ENCODE results near the gene ARAF. TPM values are rescaled to one million over a fixed set of nuclear protein-coding genes. Genes with fewer than 3 reads are reported as not detected.
A peak's percentile ranks its signal among the peaks of the same experiment; 100 is the strongest.

ARAF gene
- total and polyA plus RNA-seq, 2 of the 13 experiments (the other 11 are each of a cell fraction or from before 2014, with no cell fraction given), result 18.0 to 33.1 TPM

DNA sequence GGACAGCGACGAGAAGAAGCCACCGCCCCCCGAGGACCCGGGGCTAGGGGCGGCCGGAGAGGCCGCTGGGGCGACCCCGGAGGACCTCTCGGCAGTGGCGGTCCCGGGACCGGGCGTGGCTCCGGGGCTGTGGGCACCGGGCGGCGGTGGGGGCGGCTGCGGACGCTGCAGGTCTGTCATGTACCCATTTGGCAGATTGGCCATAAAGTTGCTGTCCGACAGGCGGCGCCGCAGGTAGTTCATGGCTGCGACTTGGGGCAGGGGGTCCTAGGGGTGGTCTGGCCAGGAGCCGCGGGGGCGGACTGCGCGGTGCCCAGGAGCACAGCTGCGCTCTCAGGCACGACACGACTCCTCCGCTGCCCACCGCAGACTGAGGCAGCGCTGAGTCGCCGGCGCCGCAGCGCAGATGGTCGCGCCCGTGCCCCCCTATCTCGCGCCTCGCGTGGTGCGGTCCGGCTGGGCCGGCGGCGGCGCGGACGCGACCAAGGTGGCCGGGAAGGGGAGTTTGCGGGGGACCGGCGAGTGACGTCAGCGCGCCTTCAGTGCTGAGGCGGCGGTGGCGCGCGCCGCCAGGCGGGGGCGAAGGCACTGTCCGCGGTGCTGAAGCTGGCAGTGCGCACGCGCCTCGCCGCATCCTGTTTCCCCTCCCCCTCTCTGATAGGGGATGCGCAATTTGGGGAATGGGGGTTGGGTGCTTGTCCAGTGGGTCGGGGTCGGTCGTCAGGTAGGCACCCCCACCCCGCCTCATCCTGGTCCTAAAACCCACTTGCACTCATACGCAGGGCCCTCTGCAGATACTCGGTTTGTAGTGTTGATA lies 58.7 kb downstream of the ARAF start, which contains the start of gene SYN1 (continued):
- TF ChIP-seq, protein P1, sequence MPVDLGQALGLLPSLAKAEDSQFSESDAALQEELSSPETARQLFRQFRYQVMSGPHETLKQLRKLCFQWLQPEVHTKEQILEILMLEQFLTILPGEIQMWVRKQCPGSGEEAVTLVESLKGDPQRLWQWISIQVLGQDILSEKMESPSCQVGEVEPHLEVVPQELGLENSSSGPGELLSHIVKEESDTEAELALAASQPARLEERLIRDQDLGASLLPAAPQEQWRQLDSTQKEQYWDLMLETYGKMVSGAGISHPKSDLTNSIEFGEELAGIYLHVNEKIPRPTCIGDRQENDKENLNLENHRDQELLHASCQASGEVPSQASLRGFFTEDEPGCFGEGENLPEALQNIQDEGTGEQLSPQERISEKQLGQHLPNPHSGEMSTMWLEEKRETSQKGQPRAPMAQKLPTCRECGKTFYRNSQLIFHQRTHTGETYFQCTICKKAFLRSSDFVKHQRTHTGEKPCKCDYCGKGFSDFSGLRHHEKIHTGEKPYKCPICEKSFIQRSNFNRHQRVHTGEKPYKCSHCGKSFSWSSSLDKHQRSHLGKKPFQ (CRISPR knock-in tag; IDR thresholded peaks at IDR 0.05; ENCODE audit: insufficient replicate concordance), result no peak
- TF ChIP-seq ZNF3 (CRISPR knock-in tag; IDR thresholded peaks at IDR 0.05), result no peak
- no peak for TF ChIP-seq ZNF296 (CRISPR knock-in tag; conservative IDR thresholded peaks at IDR 0.05)
- peak; percentile 46; the same call in 1 of the 2 replicates for TF ChIP-seq CCDC6 (CRISPR knock-in tag; IDR thresholded peaks at IDR 0.05)
- TF ChIP-seq ZNF605 (CRISPR knock-in tag; IDR thresholded peaks at IDR 0.05), result no peak
- TF ChIP-seq, protein P2, sequence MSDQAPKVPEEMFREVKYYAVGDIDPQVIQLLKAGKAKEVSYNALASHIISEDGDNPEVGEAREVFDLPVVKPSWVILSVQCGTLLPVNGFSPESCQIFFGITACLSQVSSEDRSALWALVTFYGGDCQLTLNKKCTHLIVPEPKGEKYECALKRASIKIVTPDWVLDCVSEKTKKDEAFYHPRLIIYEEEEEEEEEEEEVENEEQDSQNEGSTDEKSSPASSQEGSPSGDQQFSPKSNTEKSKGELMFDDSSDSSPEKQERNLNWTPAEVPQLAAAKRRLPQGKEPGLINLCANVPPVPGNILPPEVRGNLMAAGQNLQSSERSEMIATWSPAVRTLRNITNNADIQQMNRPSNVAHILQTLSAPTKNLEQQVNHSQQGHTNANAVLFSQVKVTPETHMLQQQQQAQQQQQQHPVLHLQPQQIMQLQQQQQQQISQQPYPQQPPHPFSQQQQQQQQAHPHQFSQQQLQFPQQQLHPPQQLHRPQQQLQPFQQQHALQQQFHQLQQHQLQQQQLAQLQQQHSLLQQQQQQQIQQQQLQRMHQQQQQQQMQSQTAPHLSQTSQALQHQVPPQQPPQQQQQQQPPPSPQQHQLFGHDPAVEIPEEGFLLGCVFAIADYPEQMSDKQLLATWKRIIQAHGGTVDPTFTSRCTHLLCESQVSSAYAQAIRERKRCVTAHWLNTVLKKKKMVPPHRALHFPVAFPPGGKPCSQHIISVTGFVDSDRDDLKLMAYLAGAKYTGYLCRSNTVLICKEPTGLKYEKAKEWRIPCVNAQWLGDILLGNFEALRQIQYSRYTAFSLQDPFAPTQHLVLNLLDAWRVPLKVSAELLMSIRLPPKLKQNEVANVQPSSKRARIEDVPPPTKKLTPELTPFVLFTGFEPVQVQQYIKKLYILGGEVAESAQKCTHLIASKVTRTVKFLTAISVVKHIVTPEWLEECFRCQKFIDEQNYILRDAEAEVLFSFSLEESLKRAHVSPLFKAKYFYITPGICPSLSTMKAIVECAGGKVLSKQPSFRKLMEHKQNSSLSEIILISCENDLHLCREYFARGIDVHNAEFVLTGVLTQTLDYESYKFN (CRISPR knock-in tag; conservative IDR thresholded peaks at IDR 0.05), result no peak
- TF ChIP-seq, protein P3, sequence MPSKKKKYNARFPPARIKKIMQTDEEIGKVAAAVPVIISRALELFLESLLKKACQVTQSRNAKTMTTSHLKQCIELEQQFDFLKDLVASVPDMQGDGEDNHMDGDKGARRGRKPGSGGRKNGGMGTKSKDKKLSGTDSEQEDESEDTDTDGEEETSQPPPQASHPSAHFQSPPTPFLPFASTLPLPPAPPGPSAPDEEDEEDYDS (CRISPR knock-in tag; IDR thresholded peaks at IDR 0.05), result no peak
- peak; percentile 75 for TF ChIP-seq HOXD1 (CRISPR knock-in tag; IDR thresholded peaks at IDR 0.05)
- TF ChIP-seq, protein P4, sequence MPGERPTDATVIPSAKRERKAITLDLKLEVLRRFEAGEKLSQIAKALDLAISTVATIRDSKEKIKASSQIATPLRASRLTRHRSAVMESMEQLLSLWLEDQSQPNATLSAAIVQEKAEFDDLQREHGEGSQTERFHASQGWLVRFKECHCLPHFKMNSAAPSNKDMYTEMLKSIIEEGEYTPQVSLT (CRISPR knock-in tag; IDR thresholded peaks at IDR 0.05; ENCODE audit: borderline replicate concordance, low read depth), result no peak
- TF ChIP-seq GATAD2A (CRISPR knock-in tag; IDR thresholded peaks at IDR 0.05), result no peak
- TF ChIP-seq, protein P5, sequence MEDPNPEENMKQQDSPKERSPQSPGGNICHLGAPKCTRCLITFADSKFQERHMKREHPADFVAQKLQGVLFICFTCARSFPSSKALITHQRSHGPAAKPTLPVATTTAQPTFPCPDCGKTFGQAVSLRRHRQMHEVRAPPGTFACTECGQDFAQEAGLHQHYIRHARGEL (CRISPR knock-in tag; IDR thresholded peaks at IDR 0.05), result no peak
- no peak for TF ChIP-seq CHD4 (IDR thresholded peaks at IDR 0.05; ENCODE audit: borderline replicate concordance, low read length)
- TF ChIP-seq ZSCAN12 (CRISPR knock-in tag; IDR thresholded peaks at IDR 0.05), result no peak
- TF ChIP-seq, protein P6, sequence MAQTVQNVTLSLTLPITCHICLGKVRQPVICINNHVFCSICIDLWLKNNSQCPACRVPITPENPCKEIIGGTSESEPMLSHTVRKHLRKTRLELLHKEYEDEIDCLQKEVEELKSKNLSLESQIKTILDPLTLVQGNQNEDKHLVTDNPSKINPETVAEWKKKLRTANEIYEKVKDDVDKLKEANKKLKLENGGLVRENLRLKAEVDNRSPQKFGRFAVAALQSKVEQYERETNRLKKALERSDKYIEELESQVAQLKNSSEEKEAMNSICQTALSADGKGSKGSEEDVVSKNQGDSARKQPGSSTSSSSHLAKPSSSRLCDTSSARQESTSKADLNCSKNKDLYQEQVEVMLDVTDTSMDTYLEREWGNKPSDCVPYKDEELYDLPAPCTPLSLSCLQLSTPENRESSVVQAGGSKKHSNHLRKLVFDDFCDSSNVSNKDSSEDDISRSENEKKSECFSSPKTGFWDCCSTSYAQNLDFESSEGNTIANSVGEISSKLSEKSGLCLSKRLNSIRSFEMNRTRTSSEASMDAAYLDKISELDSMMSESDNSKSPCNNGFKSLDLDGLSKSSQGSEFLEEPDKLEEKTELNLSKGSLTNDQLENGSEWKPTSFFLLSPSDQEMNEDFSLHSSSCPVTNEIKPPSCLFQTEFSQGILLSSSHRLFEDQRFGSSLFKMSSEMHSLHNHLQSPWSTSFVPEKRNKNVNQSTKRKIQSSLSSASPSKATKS (CRISPR knock-in tag; IDR thresholded peaks at IDR 0.05), result no peak
- TF ChIP-seq, protein P7, sequence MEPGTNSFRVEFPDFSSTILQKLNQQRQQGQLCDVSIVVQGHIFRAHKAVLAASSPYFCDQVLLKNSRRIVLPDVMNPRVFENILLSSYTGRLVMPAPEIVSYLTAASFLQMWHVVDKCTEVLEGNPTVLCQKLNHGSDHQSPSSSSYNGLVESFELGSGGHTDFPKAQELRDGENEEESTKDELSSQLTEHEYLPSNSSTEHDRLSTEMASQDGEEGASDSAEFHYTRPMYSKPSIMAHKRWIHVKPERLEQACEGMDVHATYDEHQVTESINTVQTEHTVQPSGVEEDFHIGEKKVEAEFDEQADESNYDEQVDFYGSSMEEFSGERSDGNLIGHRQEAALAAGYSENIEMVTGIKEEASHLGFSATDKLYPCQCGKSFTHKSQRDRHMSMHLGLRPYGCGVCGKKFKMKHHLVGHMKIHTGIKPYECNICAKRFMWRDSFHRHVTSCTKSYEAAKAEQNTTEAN (CRISPR knock-in tag; conservative IDR thresholded peaks at IDR 0.05), result no peak
- TF ChIP-seq SIX4 (CRISPR knock-in tag; IDR thresholded peaks at IDR 0.05), result no peak
- TF ChIP-seq HCFC1 (IDR thresholded peaks at IDR 0.05; ENCODE audit: low read depth, low read length), result no peak
- no peak for TF ChIP-seq ZNF672 (CRISPR knock-in tag; IDR thresholded peaks at IDR 0.05)
- TF ChIP-seq SMARCE1 (IDR thresholded peaks at IDR 0.05; ENCODE audit: borderline replicate concordance), result no peak
- TF ChIP-seq HNRNPH1 (optimal IDR thresholded peaks at IDR 0.05; ENCODE audit: low read depth, low read length), result no peak
